ENCODE data around the gene LMTK3.

The LMTK3 gene

DNA sequence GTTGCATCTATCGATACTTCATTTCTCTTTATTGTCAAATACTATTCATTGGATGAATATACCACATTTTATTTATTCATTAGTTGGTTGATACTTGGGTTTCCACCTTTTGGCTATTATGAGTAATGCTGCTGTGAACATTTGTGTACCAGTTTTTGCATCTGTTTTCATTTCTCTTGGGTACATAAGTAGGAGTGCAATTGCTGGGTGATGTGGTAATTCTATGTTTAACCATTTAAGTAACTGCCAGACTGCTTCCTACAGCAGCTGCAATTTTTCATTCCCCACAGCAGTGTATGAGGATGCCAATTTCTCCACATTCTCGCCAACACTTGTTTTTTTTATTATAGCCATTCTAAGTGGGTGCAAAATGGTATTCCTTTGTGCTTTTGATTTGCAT is 53.6 kb downstream of the LMTK3 start:
- no peak for TF ChIP-seq RAD21 (IDR thresholded peaks at IDR 0.05; ENCODE audit: low read depth)
- TF ChIP-seq TEAD4 (IDR thresholded peaks at IDR 0.05): no peak
- no peak for TF ChIP-seq EP300 (IDR thresholded peaks at IDR 0.05; ENCODE audit: borderline replicate concordance)
- no peak for TF ChIP-seq ZBTB7A (IDR thresholded peaks at IDR 0.05; ENCODE audit: low read depth)
- no peak for TF ChIP-seq REST (IDR thresholded peaks at IDR 0.05; ENCODE audit: low read depth)
- no peak for TF ChIP-seq YY1 (IDR thresholded peaks at IDR 0.05; ENCODE audit: low read depth)
- no peak for TF ChIP-seq TCF12 (IDR thresholded peaks at IDR 0.05; ENCODE audit: low read depth)
- TF ChIP-seq USF1 (IDR thresholded peaks at IDR 0.05): no peak
- no peak for TF ChIP-seq FOXM1 (IDR thresholded peaks at IDR 0.05; ENCODE audit: borderline replicate concordance, low read depth)

GRCh38 chr19:48456864-48457263 is 54.8 kb downstream of the LMTK3 start:
- TF ChIP-seq CREB1 (IDR thresholded peaks at IDR 0.05; ENCODE audit: low read depth) (no peak), RAD21 (IDR thresholded peaks at IDR 0.05; ENCODE audit: low read depth) (no peak), TEAD4 (IDR thresholded peaks at IDR 0.05) (no peak), USF1 (IDR thresholded peaks at IDR 0.05) (no peak)

DNA sequence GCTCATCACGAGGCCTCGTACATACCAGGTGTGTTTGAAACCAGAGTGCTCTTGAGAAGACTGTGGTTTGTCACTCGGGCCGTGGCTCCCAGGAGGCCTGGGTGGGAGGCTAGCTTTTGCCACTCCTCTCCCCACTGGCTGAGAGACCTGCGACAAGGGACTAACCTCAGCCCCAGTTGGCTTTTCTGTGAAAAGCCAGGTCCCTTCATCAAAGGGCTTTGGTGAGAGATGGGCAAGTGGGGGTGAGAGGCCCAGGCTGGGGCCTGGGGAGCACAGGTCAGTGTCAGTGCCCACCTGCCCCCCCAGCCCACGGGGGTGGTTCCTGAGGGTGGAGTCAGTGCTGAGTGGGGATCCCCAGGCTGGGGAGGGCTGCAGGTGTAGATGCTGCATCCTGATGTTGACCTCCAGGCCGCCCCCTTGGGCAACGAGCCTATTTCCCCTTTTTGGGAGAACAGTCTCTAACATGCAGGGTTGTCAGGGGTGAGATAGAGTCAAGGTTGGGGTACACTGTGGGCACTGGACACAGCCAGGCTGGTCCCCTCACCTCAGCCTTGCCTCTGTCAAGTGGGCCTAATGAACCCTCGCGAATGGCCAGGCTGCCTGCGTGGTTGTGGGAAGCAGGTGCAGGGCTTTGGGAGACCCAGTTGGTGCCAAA is 55.6 kb downstream of the LMTK3 start:
- no peak for TF ChIP-seq TAF1 (IDR thresholded peaks at IDR 0.05; ENCODE audit: low read depth)
- TF ChIP-seq RAD21 (IDR thresholded peaks at IDR 0.05; ENCODE audit: low read depth): no peak
- no peak for TF ChIP-seq YY1 (IDR thresholded peaks at IDR 0.05; ENCODE audit: low read depth)
- no peak for TF ChIP-seq NFIC (IDR thresholded peaks at IDR 0.05)
- no peak for TF ChIP-seq TCF12 (IDR thresholded peaks at IDR 0.05; ENCODE audit: low read depth)
- no peak for TF ChIP-seq REST (IDR thresholded peaks at IDR 0.05; ENCODE audit: low read depth)
- no peak for TF ChIP-seq CREB1 (IDR thresholded peaks at IDR 0.05; ENCODE audit: low read depth)
- TF ChIP-seq USF1 (IDR thresholded peaks at IDR 0.05): no peak
- no peak for TF ChIP-seq EP300 (IDR thresholded peaks at IDR 0.05; ENCODE audit: borderline replicate concordance)
- TF ChIP-seq TEAD4 (IDR thresholded peaks at IDR 0.05): no peak
- no peak for TF ChIP-seq CEBPB (IDR thresholded peaks at IDR 0.05)
- TF ChIP-seq FOXM1 (IDR thresholded peaks at IDR 0.05; ENCODE audit: borderline replicate concordance, low read depth): no peak
- no peak for TF ChIP-seq EGR1 (IDR thresholded peaks at IDR 0.05)

DNA sequence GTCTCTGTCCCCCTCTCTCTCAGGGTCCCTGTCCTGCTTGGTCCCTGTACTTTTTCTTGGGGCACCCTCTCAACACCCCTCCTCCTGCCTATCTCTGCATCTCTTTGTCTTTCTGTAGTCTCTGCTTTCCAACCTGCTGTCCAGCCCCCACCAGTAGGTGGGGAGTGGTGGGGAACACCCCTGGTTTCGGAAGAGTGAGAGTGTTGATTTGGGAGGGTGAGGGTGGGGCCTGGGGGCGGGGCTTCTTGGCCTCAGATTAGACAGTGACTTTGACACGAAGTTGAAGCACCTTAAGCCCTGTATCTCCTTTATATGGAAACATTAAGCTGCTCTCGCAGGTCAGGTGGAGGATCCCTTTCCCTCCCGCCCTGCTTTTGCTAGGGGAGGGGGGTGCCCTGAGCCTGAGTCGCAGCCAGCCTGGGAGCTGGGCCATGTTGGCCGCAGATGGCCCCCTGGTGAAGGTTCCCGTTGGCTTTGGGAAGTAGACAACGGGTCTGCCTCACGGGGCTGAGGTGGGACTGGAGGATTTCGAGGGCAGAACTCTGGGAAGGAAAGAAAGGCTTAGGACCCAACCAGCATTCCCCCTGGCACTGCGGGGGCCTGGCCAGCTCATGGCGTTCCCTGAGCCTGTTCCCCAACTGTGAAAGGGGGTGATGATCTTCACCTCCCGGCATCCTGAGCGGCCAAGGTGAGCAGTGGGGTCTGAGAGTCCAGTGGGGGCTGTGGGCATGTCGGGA is 56.3 kb downstream of the LMTK3 start, which contains the start of gene KCNJ14:
KCNJ14 (plus strand) TSS at position 404 of the 737 bp plus-strand sequence. CDS start 6,151 bp downstream, outside the sequence.
- TF ChIP-seq RAD21 (IDR thresholded peaks at IDR 0.05; ENCODE audit: low read depth) (no peak), YY1 (IDR thresholded peaks at IDR 0.05; ENCODE audit: low read depth) (no peak), FOXM1 (IDR thresholded peaks at IDR 0.05; ENCODE audit: borderline replicate concordance, low read depth) (no peak), USF1 (IDR thresholded peaks at IDR 0.05) (no peak), CREB1 (IDR thresholded peaks at IDR 0.05; ENCODE audit: low read depth) (no peak), TEAD4 (IDR thresholded peaks at IDR 0.05) (no peak), CEBPB (IDR thresholded peaks at IDR 0.05) (no peak), REST (IDR thresholded peaks at IDR 0.05; ENCODE audit: low read depth) (no peak), TCF12 (IDR thresholded peaks at IDR 0.05; ENCODE audit: low read depth) (no peak), ZBTB7A (IDR thresholded peaks at IDR 0.05; ENCODE audit: low read depth) (no peak), TAF1 (IDR thresholded peaks at IDR 0.05; ENCODE audit: low read depth) (no peak), EP300 (IDR thresholded peaks at IDR 0.05; ENCODE audit: borderline replicate concordance) (no peak)
- TF ChIP-seq, protein P1, sequence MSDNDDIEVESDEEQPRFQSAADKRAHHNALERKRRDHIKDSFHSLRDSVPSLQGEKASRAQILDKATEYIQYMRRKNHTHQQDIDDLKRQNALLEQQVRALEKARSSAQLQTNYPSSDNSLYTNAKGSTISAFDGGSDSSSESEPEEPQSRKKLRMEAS (IDR thresholded peaks at IDR 0.05): no peak
